Measurements from ENCODE around the gene GLTP. TPM values are rescaled to one million over a fixed set of nuclear protein-coding genes. Genes with fewer than 3 reads are reported as not detected.

GLTP gene
- total RNA-seq, 1 experiment from 2014 or later = 15.5 TPM

DNA sequence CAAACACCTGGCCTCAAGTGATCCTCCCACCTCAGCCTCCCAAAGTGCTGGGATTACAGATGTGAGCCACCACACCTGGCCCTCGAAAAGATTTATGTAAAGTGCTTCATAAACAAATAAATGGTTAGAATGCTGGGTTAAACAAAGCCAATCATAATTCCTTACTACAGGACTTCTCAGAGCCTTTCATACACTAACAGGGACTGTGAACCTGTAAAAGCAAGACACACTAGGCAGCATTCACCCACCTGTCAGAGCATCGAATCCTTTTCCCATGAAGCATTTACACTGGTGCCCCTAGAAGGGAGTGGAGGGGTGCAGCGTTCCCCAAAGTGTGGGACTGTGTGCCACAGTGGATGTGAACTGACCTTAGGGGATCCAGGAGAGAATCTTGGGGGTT is 76.7 kb downstream of the GLTP start:
- Histone ChIP-seq H2AFZ (ENCODE audit: low read length) (no peak overlapping the region), H3K27ac (ENCODE audit: insufficient read length, low read depth, low read length) (no peak overlapping the region), H4K5ac (ENCODE audit: insufficient read length, low read depth, low read length) (no peak overlapping the region), H3K79me1 (ENCODE audit: insufficient read depth, low read depth, low read length, poor library complexity, severe bottlenecking) (no peaks in the 10 kb centered on the region), H3K79me2 (ENCODE audit: insufficient read depth, low read length) (no peaks in the 10 kb centered on the region), H3K4me1 (ENCODE audit: insufficient read depth, low read length) (no peaks in the 10 kb centered on the region), H3K56ac (ENCODE audit: insufficient read length, low read depth, low read length) (no peak overlapping the region), H2BK15ac (ENCODE audit: low read depth, low read length) (no peak overlapping the region), H2BK5ac (ENCODE audit: insufficient read length, low read length) (no peak overlapping the region), H2BK120ac (ENCODE audit: low read depth, low read length, poor library complexity, severe bottlenecking) (no peak overlapping the region), H3K9ac (ENCODE audit: extremely low read depth, insufficient read length, low read length) (no peak overlapping the region), H3K23me2 (ENCODE audit: insufficient read length, low read depth, low read length, poor library complexity, severe bottlenecking) (no peaks in the 10 kb centered on the region), H4K8ac (replicated peaks; ENCODE audit: insufficient read length, low read depth, low read length) (no peak overlapping the region), H2BK12ac (ENCODE audit: insufficient read length, low read depth, low read length) (no peak overlapping the region), H3T11ph (ENCODE audit: low read length) (no peak overlapping the region), H2BK20ac (ENCODE audit: low read depth, low read length, poor library complexity, severe bottlenecking) (no peak overlapping the region), H3K9me3 (ENCODE audit: control insufficient read depth, low read depth, low read length) (no peaks in the 10 kb centered on the region), H3K14ac (ENCODE audit: insufficient read depth, low read length) (no peak overlapping the region), H2AK5ac (ENCODE audit: insufficient read length, low read length) (no peak overlapping the region), H4K20me1 (ENCODE audit: control insufficient read depth, insufficient read depth, insufficient read length) (peaks cover 1% of the 10 kb centered on the region), H3K18ac (ENCODE audit: insufficient read length, low read depth, low read length) (no peak overlapping the region), H3K4me2 (ENCODE audit: insufficient read depth, insufficient read length, low read length) (no peak overlapping the region), H3K27me3 (ENCODE audit: insufficient read depth, low read length) (no peaks in the 10 kb centered on the region), H3K4ac (ENCODE audit: low read depth, low read length) (no peak overlapping the region), H3K23ac (ENCODE audit: insufficient read length, low read depth, low read length) (no peak overlapping the region), H4K91ac (ENCODE audit: insufficient read length, low read depth, low read length) (no peak overlapping the region)
- H3K4me1 Mint-ChIP-seq = peaks cover 0 to 2% of the 10 kb centered on the region in 2 experiments; a peak in 2 of 4 replicates
- WGBS (ENCODE audit: extremely low coverage, insufficient read length, low lambda C conversion rate) = no CpG with 5 or more reads among the region's 3 CpGs
- no peak overlapping the region; a peak in 1 of 7 replicates for H3K27ac Mint-ChIP-seq
- peaks cover 0 to 6% (median 0%) of the 10 kb centered on the region in 3 experiments; a peak in 1 of 7 replicates for H3K36me3 Mint-ChIP-seq (ENCODE audit: insufficient read depth in 1 of 3, low read depth in 3 of 3)
- H3K9me3 Mint-ChIP-seq = no peaks in the 10 kb centered on the region
- no peak for DNase-seq
- no peaks in the 10 kb centered on the region for H3K27me3 Mint-ChIP-seq (ENCODE audit: low read depth)
- H3K4me3 Mint-ChIP-seq = no peak overlapping the region
- TF ChIP-seq, protein P1, sequence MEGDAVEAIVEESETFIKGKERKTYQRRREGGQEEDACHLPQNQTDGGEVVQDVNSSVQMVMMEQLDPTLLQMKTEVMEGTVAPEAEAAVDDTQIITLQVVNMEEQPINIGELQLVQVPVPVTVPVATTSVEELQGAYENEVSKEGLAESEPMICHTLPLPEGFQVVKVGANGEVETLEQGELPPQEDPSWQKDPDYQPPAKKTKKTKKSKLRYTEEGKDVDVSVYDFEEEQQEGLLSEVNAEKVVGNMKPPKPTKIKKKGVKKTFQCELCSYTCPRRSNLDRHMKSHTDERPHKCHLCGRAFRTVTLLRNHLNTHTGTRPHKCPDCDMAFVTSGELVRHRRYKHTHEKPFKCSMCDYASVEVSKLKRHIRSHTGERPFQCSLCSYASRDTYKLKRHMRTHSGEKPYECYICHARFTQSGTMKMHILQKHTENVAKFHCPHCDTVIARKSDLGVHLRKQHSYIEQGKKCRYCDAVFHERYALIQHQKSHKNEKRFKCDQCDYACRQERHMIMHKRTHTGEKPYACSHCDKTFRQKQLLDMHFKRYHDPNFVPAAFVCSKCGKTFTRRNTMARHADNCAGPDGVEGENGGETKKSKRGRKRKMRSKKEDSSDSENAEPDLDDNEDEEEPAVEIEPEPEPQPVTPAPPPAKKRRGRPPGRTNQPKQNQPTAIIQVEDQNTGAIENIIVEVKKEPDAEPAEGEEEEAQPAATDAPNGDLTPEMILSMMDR (conservative IDR thresholded peaks at IDR 0.05) = no peak

Measured in H9 (cell line).